GM18505 (cell line): ENCODE results near the gene SLTM.
A peak's percentile ranks its signal among the peaks of the same experiment; 100 is the strongest.
"Not testable (repeated sequence)": the region's sequence is repeated elsewhere in the genome, so short reads cannot be mapped to it uniquely, and the experiment has no call there.

Experiments used
- ATAC-seq: cut with Tn5 transposase; IDR thresholded peaks from one replicate; pipeline ENCODE4 v1.9.1; 2021; ENCODE audit not compliant: unreplicated experiment
- POLR2A ChIP-seq: IDR thresholded peaks from 4 replicates; pipeline ENCODE4 v1.6.1; 2011; ENCODE audit warnings: borderline replicate concordance; ENCODE audit not compliant: insufficient read depth, insufficient read length; ENCODE audit errors: extremely low read depth

Gene SLTM

DNA sequence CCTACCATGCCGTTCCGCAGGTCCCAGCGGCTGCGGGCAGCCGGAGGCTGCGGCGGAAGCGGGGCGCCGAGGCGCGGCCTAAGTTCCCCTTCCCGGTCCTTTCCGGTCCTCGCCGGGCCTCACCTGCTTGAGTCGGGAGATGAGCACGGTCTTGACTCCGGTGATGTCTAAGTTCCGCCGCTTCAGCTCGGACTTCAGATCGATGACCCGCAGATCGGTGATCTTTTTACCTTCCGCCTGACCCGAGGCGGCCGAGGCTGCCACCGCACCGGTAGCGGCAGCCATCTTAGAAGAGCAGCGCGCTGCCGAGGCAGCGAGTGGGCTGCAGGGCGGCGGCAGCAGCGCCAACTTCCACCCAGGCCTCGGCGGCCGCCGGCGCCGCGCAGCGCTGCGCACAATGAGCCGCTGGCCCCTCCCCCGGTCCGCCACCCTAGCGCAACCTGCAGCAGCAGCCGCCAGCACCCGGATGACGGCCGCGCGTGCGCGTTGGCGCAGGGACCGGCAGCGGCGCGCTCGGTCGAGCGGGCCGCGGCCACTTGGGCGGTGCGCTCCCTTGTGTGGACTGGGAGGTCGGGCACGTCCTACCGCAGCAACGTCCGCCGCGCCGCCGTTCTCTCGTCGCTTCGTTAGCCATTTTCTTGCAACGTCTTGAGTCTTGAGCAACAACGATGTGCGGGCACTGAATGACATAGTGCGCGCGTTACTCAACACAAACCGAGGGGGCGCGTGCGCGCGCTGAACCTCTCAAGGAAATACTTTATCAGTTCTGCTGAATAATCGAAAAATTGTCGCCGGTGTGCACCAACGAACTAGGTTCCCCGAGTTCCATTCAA is at the start of gene SLTM:
Gene SLTM, minus strand, starts transcription at position 399 of the 833 bp plus-strand sequence. Its CDS starts 114 bp downstream, at position 285.
- TF ChIP-seq POLR2A = peak; percentile 99
- ATAC-seq = peak; percentile 90

DNA sequence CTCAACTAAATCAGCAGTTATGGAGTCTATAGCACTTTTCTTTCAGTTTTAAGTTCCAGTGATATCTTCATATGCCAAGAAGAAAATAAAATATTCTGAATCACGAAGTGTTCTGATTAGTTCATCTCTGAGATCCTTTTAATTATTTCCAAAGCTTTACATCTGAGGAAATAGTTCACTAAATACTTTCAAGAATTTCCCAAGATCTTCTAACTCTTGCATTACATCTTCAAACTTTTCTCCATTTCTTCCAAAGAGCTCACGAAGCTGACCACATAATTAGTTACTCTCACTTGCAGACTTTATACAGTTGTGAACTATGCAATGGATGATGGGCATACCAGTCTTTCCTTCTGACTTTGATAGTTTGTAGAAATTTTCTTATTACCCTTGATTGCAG is 49.8 kb upstream of the SLTM start:
- no peak for TF ChIP-seq POLR2A
- no peak for ATAC-seq

DNA sequence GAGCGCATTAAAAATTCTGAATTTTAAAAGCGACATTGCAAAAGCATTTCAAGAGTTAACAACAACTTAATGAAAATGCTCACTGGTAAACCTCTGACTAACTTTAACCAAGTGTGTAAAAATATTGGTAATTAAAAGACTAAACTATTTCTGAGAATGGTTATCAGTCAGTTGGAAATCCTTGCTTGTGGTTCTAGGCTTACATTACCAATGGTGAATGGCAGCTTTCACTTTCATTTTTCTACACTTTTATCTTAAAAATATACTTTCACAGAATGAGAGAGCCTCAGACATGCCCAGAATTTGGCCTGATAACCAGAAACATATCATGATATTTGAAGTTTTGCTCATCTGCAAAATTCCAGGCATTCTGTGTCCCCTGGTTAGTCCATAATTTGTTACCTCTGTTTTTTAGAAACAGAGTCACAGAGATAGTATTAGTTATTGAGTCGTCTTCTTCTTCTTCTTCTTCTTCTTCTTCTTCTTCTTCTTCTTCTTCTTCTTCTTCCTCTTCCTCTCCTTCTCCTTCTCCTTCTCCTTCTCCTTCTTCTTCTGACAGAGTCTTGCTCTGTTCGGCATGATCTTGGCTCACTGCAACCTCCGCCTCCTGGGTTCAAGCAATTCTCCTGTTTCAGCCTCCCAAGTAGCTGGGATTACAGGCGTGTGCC is 48.5 kb upstream of the SLTM start:
- no peak for TF ChIP-seq POLR2A
- no peak for ATAC-seq

DNA sequence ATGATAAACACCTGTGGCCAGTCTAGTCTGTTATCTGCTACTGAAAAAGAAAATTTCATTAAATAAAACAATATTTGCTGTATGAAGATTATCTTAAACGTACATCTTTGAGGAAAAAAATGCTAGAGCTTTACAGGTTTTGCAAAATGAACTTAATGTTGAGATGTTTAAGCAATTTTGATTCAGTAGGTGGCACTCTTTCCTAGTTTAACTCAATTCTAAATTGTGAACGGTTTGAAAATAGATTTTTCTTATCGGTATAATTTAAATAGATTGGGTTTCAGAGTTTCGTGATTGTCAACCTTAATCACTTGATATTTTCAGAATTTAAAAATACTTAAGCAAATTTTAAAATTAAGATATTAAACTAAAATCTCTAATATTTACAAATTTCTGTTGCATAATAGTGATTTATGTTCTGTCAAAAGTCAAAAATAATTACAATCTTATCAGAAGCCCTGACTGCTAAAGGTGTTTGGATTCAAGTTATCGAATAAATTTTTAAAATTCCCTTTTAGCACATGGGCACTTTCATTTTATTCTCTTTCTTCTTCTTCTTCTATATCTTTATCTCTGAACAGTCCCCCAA is 47.0 kb upstream of the SLTM start:
- ATAC-seq = no peak

DNA sequence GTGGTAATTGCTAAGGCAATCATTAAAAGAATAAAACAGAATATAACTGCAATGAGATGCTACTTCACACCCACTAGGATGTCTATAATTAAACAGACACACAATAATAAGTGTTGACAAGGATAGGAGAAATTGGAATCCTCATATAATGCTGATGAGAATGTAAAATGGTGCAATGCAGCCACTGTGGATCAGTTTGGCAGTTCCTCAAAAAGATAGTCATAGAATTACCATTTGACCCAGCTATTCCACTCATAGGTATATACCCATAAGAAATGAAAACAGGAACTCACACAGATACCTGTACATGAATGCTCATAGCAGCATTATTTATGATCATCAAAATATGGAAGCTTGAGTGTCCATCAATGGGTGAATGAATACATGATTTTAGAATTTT is 44.4 kb upstream of the SLTM start:
- ATAC-seq = no peak
- TF ChIP-seq POLR2A = no peak

More for the DNA sequence above, 47.0 kb upstream of the SLTM start:
- TF ChIP-seq POLR2A = no peak

DNA sequence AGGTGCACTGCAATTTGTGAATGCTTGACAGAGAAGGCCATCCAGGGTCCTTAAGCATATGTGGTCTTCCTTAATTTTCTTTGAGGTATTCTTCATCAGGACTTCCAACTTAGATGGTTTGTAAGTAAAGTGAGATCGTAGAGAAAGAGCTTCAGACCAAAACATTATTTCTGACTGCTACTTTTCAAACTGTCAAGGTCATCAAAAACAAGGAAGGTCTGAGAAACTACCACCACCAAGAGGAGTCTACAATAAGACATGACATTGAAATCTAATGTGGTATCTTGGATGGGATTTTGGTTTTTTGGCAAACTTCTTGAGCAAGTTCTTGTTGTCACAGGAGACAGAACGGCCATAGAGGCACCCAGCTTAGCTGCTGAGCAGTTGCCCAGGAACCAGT is 34.0 kb upstream of the SLTM start:
- no peak for TF ChIP-seq POLR2A
- no peak for ATAC-seq

DNA sequence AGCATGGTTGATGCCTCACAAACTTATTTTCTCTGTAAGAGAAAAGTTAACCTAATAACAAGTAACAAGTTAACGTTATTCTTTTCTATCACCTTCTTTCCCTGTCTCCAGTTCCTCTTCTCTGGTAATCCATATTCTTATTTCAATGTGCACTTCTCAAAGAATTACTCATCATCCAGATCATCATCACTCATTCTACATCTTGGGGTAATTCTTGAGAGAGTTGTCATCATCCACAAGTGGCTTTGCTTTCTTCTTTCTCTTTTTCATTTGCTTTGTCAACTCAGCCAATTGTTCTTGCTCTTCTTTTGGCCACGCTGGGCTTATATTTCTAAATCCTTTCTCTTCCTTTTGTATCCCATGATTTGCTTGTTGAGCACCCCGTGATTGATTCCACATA is 33.2 kb upstream of the SLTM start:
- no peak for ATAC-seq
- no peak for TF ChIP-seq POLR2A

DNA sequence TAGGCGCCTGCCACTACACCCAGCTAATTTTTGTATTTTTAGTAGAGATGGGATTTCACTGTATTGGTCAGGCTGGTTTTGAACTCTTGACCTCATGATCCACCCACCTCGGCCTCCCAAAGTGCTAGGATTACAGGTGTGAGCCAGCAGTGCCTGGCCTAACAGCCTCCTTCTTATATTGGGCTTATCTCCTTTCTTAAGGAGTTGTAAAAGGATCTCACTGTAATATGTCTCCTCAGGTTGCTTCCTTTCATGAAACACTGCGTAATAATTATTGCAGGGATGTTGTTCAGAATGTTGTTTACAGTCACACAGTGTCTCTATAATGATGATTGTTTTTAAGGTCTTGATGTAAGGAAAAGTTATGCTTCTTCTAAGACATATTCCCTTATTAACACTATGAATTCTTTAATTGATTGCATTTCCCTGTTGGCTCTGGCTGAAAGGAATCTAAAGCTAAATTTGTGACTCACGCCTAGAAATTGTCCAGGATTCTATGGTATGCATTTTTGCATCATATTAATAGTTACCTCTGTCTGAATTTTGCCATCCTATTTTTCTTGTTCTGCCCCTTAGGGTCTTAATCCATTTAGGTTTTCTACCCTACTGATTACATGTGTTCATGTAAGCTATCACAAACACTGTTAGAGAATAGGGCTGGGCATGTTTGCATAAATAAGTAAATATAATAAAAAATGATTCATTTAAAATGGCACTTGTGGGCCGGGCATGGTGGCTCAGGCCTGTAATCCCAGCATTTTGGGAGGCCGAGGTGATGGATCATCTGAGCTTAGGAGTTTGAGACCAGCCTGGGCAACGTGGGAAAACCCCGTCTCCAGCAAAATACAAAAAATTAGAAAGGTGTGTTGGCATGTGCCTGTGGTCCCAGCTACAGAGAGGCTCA is 29.4 kb upstream of the SLTM start:
- TF ChIP-seq POLR2A = no peak
- ATAC-seq = no peak

DNA sequence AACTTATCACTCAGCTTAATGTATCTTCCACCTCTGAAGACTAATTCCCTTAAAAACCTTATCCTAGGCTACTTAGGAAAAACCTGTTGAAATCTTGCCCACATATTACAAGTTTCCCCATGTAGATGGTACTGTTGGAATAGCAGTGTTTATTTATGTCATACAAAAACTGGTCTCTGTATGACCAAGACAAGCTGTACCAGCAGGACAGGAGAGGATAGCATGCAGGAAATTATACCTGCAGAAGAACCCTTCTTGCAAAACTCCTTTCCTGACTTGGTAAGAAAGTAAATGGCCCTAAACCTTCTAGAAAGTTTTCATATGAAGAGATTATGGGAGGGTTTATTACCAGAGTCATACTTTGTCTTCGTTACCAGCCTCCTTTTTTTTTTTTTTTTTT is 28.7 kb upstream of the SLTM start:
- no peak for TF ChIP-seq POLR2A
- ATAC-seq = no peak

DNA sequence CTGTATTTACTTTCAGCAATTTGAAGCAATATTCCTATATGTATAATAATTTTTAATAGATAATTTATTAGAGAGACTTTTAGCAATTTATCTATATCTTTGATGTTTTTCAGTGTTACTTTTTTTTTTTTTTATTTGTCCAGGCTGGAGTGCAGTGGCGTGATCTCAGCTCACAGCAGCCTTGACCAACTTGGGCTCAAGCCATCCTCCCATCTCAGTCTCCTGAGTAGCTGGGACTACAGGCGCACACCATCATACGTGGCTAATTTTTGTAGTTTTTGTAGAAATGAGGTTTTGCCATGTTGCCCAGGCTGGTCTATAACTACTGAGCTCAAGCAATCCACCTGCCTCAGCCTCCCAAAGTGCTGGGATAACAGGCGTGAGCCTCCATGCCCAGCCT is 25.3 kb upstream of the SLTM start:
- no peak for ATAC-seq
- TF ChIP-seq POLR2A = no peak

DNA sequence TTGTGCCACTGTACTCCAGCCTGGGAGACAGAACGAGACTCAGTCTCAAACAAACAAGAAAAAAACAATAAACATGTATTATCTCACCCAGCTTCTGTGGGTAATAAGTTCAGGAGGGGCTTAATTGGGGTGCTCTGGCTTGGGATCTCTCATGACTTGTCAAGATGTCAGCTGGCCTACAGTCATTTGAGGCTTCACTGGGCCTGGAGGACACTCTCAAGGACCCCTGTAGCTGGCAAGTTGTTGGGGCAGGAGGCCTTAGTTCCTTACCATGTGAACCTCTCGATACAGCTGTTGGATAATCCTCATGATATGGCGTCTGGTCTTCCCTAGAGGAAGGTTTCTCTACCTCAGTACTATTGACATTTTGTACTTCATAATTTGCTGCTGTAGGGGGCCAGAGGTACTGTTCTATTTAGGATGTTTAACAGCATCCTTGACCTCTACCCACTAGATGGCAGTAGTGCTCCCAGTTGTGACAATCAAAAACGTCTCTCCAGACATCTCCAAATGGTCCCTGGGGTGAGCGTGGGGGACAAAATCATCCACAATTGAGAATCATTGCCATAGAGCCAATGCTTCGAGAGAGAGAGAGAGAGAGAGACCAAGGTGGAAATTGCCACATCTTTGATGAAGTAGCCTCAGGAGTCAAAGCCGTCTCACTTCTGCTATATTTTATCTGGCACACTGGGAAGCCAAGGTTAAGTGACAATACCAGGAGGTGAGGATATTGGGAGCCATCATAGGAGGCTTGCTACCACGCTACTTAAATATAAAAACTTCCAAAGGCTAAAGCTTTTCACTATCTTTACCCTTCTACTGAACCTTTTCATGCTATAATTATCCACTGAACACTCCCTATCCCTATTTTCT is 23.9 kb upstream of the SLTM start:
- no peak for TF ChIP-seq POLR2A
- no peak for ATAC-seq

DNA sequence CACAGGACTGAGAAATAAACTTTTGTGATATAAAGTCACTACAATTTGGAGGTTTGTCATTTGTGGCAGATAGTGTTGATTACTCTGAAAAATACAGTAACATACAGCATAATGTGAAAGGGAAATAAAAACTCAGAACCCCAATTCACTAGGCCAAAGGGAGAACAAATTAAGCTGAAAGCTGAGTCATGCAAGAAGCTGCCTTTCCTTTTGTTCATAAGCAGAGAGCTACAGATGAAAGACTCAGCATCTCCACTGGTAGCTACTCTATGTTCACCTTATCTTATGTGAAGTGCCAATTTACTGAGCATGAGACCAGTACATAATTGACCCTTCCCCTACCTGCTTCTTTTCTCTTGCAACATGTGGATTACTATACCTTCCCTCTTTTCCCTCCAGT is 19.3 kb upstream of the SLTM start:
- TF ChIP-seq POLR2A = no peak
- no peak for ATAC-seq

DNA sequence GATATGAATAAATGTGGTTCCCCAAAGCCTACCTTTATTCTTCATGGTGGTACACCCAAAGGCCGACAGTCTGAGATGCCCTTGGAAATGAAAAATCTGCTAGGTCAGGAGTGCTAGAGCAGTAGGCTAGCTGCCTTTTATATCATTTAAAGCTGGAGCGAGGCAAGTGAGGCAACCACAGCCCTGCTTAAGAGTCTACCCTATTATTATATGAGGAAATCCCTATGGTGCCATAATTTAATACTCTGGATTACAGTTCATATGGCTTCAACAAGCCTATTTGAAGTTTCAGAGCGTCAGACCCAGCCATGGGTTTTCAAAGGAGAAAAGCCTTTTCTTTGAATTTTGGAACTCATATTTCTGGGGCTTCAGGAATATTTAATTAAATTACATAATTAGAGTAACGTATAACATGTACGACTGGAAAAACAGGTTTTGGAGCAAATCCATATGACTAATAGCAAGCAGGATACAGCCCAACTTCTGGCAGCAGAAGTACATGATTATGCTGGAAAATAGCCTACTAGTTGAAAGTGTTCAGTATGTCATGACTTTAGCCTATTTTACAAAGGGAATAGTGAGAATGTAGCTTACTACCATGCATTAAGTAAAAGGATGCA is 18.0 kb upstream of the SLTM start:
- ATAC-seq = no peak
- no peak for TF ChIP-seq POLR2A

DNA sequence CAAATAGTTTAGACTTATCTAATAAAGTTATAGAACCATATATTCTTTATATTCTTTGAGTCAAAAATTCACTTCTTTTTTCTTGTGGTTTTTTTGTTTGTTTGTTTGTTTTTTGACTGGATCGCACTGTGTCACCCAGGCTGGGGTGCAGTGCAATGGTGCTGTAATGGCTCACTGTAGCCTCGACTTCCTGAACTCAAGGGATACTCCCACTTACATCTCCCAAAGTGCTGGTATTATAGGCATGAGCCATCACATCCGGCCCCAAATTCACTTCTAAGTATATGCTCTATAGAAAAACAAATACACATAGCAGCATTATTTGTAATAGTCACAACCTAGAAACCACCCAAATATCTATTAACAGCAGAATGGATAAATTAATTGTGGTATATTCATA is 13.7 kb upstream of the SLTM start:
- ATAC-seq = no peak
- TF ChIP-seq POLR2A = no peak

DNA sequence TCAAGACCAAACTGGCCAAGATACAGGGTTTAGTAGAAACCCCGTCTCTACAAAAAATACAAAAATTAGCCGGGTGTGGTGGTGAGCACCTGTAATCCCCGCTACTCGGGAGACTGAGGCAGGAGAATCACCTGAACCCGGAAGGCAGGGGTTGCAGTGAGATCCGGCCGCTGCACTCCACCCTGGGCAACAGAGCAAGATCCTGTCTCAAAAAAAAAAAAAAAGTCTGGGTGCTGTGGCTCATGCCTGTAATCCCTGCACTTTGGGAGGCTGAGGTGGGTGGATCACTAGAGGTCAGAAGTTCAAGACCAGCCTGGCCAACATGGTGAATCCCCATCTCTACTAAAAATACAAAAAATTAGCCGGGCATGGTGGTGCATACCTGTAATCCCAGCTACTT is 1.5 kb upstream of the SLTM start:
- ATAC-seq = not testable (repeated sequence)
